Activated T-cell treated with anti-CD3 and anti-CD28 coated beads, Interleukin-2, amount 50 U/mL, for 4 hours (primary cell): ENCODE results near the gene LZTFL1. TPM values are rescaled to one million over a fixed set of nuclear protein-coding genes. Genes with fewer than 3 reads are reported as not detected.

Experiments used
- ATAC-seq, 2 donors: fragments of 200-7000 bp; cut with Tn5 transposase; one replicate each; pipeline ENCODE4 v1.10.0; 2021
- DNase-seq: peaks from one replicate; pipeline ENCODE4 v3.0.0-alpha.2; 2020
- H3K27me3 Mint-ChIP-seq: one replicate; pipeline ENCODE4 v1.8.0; 2021; ENCODE audit warnings: low read depth, mixed read lengths
- H3K36me3 Mint-ChIP-seq: one replicate; pipeline ENCODE4 v1.8.0; 2022; ENCODE audit warnings: mixed read lengths; ENCODE audit not compliant: insufficient read depth
- H3K4me1 Mint-ChIP-seq: one replicate; pipeline ENCODE4 v1.8.0; 2021; ENCODE audit warnings: low read depth, mixed read lengths
- H3K4me3 Mint-ChIP-seq: one replicate; pipeline ENCODE4 v1.8.0; 2021; ENCODE audit warnings: mild to moderate bottlenecking, moderate library complexity, mixed read lengths
- H3K9me3 Mint-ChIP-seq: one replicate; pipeline ENCODE4 v1.8.0; 2021; ENCODE audit warnings: mixed read lengths
- total RNA-seq, 3 donors: library from RNA; stranded (reverse); gene quantifications; one replicate each; pipeline ENCODE4 v1.2.1, GENCODE V29; 2021

LZTFL1 gene
- total RNA-seq: 1 to 10 TPM; 4.6 to 7.5 (median 7.0) TPM

GRCh38 chr3:45841757-45842491 is at the start of gene LZTFL1:
LZTFL1 (minus strand) TSS chr3:45842119; CDS start chr3:45841991, 128 bp downstream.
- Mint-ChIP-seq H3K4me1 (peaks cover 18% of the 10 kb centered on the region), H3K9me3 (no peaks in the 10 kb centered on the region), H3K27me3 (no peaks in the 10 kb centered on the region), H3K4me3 (peak within 1 kb of the TSS; percentile 95), H3K36me3 (peaks cover under 1% of the 10 kb centered on the region)
- peak; percentile 83 for DNase-seq
- peak; percentile 90 to 93 for ATAC-seq

GRCh38 chr3:45890405-45890804 is 48.5 kb upstream of the LZTFL1 start:
- Mint-ChIP-seq H3K27me3 (peaks cover 2% of the 10 kb centered on the region), H3K4me3 (no peak overlapping the region), H3K36me3 (no peaks in the 10 kb centered on the region), H3K9me3 (no peaks in the 10 kb centered on the region), H3K4me1 (peaks cover 40% of the 10 kb centered on the region)
- DNase-seq (no peak), ATAC-seq (no peak)

DNA sequence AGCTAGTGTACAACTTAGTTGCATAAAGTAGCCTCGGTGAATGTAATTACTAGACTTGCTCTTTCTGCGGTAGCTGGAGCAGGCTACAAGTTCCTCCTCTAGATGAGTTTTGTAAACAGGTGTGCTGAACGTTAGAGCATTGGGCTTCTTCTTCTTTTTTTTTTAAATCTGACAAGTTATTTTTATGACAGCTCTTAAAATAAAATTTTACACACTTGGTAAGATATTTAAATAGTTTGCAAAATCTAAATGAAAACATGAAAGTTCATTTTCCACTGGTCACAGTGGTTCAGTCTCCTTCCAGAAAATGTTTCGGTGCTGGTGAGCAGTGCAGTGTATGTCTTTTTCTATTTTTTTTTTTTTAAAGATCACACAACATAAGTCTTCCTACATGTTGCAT is 47.4 kb upstream of the LZTFL1 start:
- Mint-ChIP-seq H3K4me1 (peaks cover 44% of the 10 kb centered on the region), H3K4me3 (no peak overlapping the region), H3K36me3 (no peaks in the 10 kb centered on the region), H3K9me3 (no peaks in the 10 kb centered on the region), H3K27me3 (peaks cover 7% of the 10 kb centered on the region)
- DNase-seq (no peak), ATAC-seq (no peak)

DNA sequence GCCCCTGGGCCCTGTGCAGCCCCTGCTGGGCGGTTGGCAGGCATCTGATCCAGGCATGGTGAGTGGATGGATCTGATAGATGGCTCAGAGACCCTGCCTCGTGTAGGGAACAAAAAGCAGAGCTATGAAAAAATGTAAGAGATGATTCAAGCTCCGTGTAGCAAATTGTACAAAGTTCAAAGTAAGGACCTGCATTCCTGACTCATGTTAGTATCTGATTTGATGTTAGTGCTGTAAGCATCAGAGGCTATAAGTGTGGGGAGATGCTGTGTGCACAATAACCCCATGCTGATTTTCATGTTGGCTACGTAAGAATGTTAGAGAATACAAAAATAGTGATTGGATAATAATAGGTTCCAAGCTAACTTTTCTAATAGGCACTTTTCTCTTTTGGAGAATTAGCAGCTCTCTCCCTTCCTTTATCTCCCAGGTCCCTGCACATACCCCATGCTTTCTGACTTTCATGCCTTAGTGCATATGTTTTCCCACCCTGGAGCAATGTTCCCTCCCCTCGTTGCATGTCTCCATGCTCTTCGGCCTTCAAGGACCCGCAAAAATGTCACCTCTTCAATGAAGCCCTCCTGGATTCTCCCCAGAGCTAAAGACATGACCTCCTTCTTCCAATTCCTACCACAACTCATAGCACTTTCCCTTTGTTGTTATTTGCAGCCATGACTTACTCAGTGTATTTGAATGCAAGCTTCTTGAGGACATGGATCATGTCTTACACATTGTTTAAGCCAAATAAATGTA is 46.0 kb upstream of the LZTFL1 start:
- ATAC-seq (peak; percentile 45 to 67), DNase-seq (no peak)
- no peak overlapping the region for H3K4me3 Mint-ChIP-seq
- H3K9me3 Mint-ChIP-seq: no peaks in the 10 kb centered on the region
- peaks cover 14% of the 10 kb centered on the region for H3K27me3 Mint-ChIP-seq
- peaks cover 37% of the 10 kb centered on the region for H3K4me1 Mint-ChIP-seq
- no peaks in the 10 kb centered on the region for H3K36me3 Mint-ChIP-seq

DNA sequence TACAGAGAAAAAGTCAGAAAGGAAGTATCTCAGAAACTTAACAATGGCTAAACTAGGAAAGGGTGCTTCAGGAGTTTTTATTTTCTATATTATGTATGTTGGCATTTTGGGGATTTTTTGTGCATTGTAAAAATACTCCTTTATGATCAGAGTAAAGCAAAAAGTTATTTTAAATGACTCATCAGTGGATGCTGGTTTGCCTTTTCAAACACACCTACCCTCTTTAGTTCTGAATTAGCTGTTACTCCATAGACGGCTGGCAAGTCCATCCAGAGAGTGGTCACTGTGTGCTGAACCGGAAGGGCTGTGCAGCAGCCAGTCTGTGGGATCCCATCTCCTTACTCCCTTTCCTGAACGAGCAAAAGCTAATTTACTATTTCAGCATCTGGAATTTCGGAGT is 45.4 kb upstream of the LZTFL1 start:
- Mint-ChIP-seq H3K9me3 (no peaks in the 10 kb centered on the region), H3K4me3 (no peak overlapping the region), H3K27me3 (peaks cover 14% of the 10 kb centered on the region), H3K36me3 (no peaks in the 10 kb centered on the region), H3K4me1 (peaks cover 32% of the 10 kb centered on the region)
- ATAC-seq: peak in 1 of 2 donors; percentile 25
- DNase-seq: no peak

GRCh38 chr3:45885979-45886705 is 44.2 kb upstream of the LZTFL1 start, which contains the start of gene CCR9:
CCR9 (plus strand) TSS chr3:45886543; CDS start chr3:45894934, 8,391 bp downstream.
- no peak within 1 kb of the TSS for H3K4me3 Mint-ChIP-seq
- ATAC-seq: no peak
- no peak for DNase-seq
- H3K27me3 Mint-ChIP-seq: peaks cover 14% of the 10 kb centered on the region
- no peaks in the 10 kb centered on the region for H3K9me3 Mint-ChIP-seq
- H3K36me3 Mint-ChIP-seq: no peaks in the 10 kb centered on the region
- H3K4me1 Mint-ChIP-seq: peaks cover 31% of the 10 kb centered on the region

DNA sequence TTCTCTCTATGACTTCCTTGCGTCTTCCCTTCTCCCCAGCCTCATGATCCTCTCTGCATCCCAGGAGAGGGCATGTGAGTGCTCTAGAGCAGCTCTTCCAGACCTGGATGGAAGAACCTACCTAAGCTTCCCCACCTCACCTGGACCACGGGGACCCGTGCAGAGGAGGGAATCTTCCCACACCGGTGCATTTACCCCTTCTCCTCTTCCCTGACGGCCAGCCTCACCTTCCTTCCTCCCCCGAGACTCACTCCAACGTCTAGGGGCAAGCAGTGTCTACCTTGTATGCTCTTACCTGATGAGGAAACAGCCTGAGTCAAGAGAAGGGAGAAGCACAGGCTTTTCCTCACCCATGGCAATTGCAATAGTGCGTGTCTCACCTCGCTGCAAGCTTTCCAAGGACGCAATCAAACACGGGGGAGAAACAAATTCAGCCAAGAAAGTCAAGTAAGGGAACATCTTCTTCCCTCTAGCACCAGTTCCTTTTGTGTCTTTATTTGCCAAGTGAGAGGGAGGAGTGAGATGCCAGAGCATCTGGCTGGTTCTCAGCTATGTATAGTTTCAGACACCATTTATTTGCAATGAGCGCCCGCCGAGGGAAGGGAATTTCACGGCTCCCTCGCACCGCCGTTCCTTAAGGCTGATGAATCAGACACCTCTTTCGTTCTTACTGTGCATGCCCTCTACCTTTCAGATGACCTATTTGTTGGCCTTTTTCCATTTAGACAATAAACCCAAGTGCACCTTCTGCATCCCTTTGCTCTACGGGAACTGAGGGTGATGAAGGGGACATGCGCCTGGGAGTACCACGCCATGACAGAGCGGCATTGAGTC is 42.7 kb upstream of the LZTFL1 start:
- ATAC-seq: no peak
- Mint-ChIP-seq H3K27me3 (peaks cover 12% of the 10 kb centered on the region), H3K9me3 (no peaks in the 10 kb centered on the region), H3K4me1 (peaks cover 30% of the 10 kb centered on the region), H3K36me3 (no peaks in the 10 kb centered on the region), H3K4me3 (no peak overlapping the region)
- DNase-seq: no peak

DNA sequence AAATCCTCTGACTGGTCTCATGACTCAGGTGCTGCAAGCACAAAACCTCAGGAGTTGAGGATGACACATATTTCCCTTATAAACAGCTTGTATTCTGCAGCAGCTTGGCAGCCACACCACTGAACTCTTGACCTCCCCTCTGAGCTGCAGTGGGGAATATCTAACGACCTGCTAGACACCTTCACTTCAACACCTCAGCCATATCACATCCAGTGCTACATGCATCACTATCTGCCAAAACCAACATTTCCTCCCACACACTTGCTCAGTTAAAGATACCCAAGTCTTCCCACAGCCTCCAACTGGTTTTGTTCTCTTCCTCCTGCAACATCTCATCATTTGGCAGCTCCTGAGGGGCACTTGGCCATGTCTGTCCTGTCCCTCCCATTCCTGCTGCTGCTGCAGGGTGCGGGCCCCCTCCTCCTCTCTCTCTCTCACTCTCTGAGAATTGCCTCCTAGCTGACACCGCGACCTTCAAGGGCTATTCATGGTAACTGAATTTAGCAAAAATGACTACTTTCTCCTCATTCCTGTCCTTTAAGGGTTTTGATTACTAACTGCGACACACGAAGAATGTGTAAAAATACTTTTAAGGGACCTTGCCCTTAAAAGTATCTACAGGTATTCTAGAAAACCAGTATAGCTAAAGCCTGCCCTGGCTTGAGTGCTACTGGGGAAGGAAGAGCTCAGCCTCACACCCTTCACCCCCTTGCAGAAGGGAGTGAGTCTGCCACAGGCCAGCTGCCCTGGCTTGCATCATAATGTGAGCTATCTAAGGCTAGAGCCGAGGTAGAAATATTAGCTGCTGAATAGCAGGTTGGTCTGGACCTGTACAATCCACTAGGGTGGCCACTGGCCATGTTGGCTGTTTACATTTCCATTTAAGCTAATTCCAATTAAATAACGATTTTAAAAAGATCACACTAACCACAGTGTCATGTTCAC is 39.4 kb upstream of the LZTFL1 start:
- peaks cover 15% of the 10 kb centered on the region for H3K27me3 Mint-ChIP-seq
- peak; percentile 92 to 94 for ATAC-seq
- H3K36me3 Mint-ChIP-seq: no peaks in the 10 kb centered on the region

DNA sequence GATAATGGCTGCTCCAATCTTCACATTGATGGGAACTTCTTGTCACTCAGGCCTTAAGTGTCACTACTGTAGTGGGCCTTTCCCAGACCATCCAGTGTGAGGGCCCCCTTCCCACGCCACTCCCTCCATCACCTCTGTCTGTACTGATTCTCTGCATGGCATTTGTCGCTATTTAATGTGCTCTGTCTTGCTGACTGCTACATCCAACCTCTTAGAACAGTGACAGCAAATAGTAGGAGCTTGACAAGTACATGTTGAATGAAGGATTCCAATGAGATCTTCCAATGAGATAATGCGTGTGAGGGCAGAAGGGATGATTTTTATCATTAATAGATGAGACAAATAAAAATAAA is 38.8 kb upstream of the LZTFL1 start:
- Mint-ChIP-seq H3K4me1 (peaks cover 18% of the 10 kb centered on the region), H3K4me3 (no peak overlapping the region)
- ATAC-seq: peak; percentile 13 to 39

More for the DNA sequence above, 39.4 kb upstream of the LZTFL1 start:
- DNase-seq: peak; percentile 39
- Mint-ChIP-seq H3K4me1 (peaks cover 18% of the 10 kb centered on the region), H3K4me3 (no peak overlapping the region), H3K9me3 (no peaks in the 10 kb centered on the region)

GRCh38 chr3:45878124-45878523 is 36.2 kb upstream of the LZTFL1 start:
- Mint-ChIP-seq H3K9me3 (peaks cover 6% of the 10 kb centered on the region), H3K36me3 (peaks cover 3% of the 10 kb centered on the region), H3K4me3 (no peak overlapping the region), H3K4me1 (peaks cover 19% of the 10 kb centered on the region), H3K27me3 (peaks cover 8% of the 10 kb centered on the region)
- no peak for ATAC-seq
- no peak for DNase-seq

More for the DNA sequence above, 38.8 kb upstream of the LZTFL1 start:
- no peak for DNase-seq
- Mint-ChIP-seq H3K27me3 (peaks cover 20% of the 10 kb centered on the region), H3K36me3 (no peaks in the 10 kb centered on the region), H3K9me3 (no peaks in the 10 kb centered on the region)

GRCh38 chr3:45874677-45875346 is 32.9 kb upstream of the LZTFL1 start:
- Mint-ChIP-seq H3K27me3 (peaks cover 13% of the 10 kb centered on the region), H3K4me1 (peaks cover 22% of the 10 kb centered on the region), H3K4me3 (no peak overlapping the region), H3K9me3 (peaks cover 6% of the 10 kb centered on the region), H3K36me3 (peaks cover 3% of the 10 kb centered on the region)
- no peak for ATAC-seq
- DNase-seq: no peak

DNA sequence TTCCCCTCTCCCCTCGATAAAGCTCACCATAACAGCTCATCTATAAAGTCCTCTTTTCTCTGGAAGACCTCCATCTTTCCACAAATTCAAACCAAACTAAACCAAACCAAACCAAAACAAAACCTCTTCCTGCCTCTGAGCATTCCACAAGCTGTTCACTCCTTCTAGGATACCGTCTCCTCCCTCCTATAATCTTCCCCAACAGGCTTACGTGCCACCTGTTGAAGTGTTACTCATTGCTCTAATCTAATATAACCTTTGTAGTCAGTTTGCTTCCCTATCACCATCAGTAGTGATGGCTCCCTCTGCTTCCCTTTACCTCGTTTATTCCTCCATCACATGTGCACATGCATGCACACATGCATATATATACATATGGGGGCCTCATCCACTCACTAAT is 31.7 kb upstream of the LZTFL1 start:
- DNase-seq (no peak), ATAC-seq (no peak)
- peaks cover 6% of the 10 kb centered on the region for H3K9me3 Mint-ChIP-seq
- peaks cover 33% of the 10 kb centered on the region for H3K4me1 Mint-ChIP-seq
- H3K27me3 Mint-ChIP-seq: peaks cover 14% of the 10 kb centered on the region
- H3K36me3 Mint-ChIP-seq: peaks cover 3% of the 10 kb centered on the region
- no peak overlapping the region for H3K4me3 Mint-ChIP-seq
